ENCODE data around the gene EXD3. TPM values are rescaled to one million over a fixed set of nuclear protein-coding genes. Genes with fewer than 3 reads are reported as not detected.
A peak's percentile ranks its signal among the peaks of the same experiment; 100 is the strongest.

Gene EXD3
- total and polyA plus RNA-seq, 9 of the 15 experiments (the other 6 are each of a cell fraction or from before 2014, with no cell fraction given): 0.29 to 12.5 (median 3.9) TPM

- Histone ChIP-seq H3K4me1 (replicated peaks in 1 of 2; ENCODE audit: control insufficient read depth in 2 of 2, insufficient read depth in 2 of 2, low read length in 2 of 2) (peaks cover 6 to 75% of the 10 kb centered on the region in 2 experiments), H3K4me3 (no peak overlapping the region), H4K20me1 (replicated peaks; ENCODE audit: control insufficient read depth, insufficient read depth, low read length) (no peaks in the 10 kb centered on the region), H3K79me2 (ENCODE audit: control insufficient read depth, insufficient read depth, low read length) (no peaks in the 10 kb centered on the region), H3K4me2 (ENCODE audit: insufficient read depth, low read length) (no peak overlapping the region), H3K9ac (ENCODE audit: insufficient read depth in 1 of 2, low read depth in 2 of 2, low read length in 2 of 2) (peak overlapping the region in 1 of 2 experiments; percentile 24; a peak in 1 of 4 replicates), H3K9me3 (replicated peaks; ENCODE audit: control insufficient read depth, insufficient read depth, low read depth, low read length) (no peaks in the 10 kb centered on the region), H3K27ac (ENCODE audit: extremely low read depth, low read depth, low read length) (no peak overlapping the region), H3K36me3 (ENCODE audit: control insufficient read depth, insufficient read depth, low read length) (no peaks in the 10 kb centered on the region), H2AFZ (ENCODE audit: low read depth, low read length) (no peak overlapping the region), H3K27me3 (ENCODE audit: control insufficient read depth in 2 of 2, insufficient read depth in 2 of 2, low read length in 2 of 2) (no peaks in the 10 kb centered on the region), H3K9me1 (ENCODE audit: control insufficient read depth, insufficient read depth, low read length) (no peaks in the 10 kb centered on the region)
- ChIA-PET POLR2A (interaction anchor here (0.5 to 1.1 kb wide), 5 partner anchors 15 to 277 kb away, joined by 3 to 5 read pairs (median 3); partner anchors contain the start of gene TOR4A), CTCF (ENCODE audit: low intra/inter-chr PET ratio) (interaction anchor here (1.0 kb wide), 1 partner anchor 24 kb away, joined by 4 read pairs; no protein-coding TSS in a partner anchor)
- no TSS peak for BruUV-seq (replicated peaks)
- ATAC-seq (peak; percentile 84), DNase-seq (ENCODE audit: extremely low read depth in 1 of 4, low spot score in 3 of 4) (peak; percentile 43 to 63 (median 54)), FAIRE-seq (peak; percentile 68)
- in situ Hi-C loops (cut with MboI): no loop called here
- WGBS (ENCODE audit: insufficient coverage, low coverage, missing lambda C conversion rate): 28% methylated on average over 15 of the region's 26 CpGs
- intact Hi-C loops (cut with micrococcal nuclease): no loop called here
- TF ChIP-seq CTBP1 (IDR thresholded peaks at IDR 0.05; ENCODE audit: borderline replicate concordance) (peak; percentile 48; the same call in 1 of the 2 replicates), UBTF (IDR thresholded peaks at IDR 0.05; ENCODE audit: borderline replicate concordance in 1 of 2, low read depth in 2 of 2, low read length in 2 of 2) (0 out of 4 replicates have a peak, but pooled peaks of 1 of the 2 experiments have one; percentile 61), WHSC1 (IDR thresholded peaks at IDR 0.05; ENCODE audit: low read length) (no peak), PRDM10 (IDR thresholded peaks at IDR 0.05; ENCODE audit: partially characterized antibody) (no peak), BHLHE40 (IDR thresholded peaks at IDR 0.05; ENCODE audit: low read length) (peak; percentile 80)
Measured at GRCh38 chr9:137319011-137319738, 103.8 kb downstream of the EXD3 start.
